ENCODE results near the gene FGF14. TPM values are rescaled to one million over a fixed set of nuclear protein-coding genes. Genes with fewer than 3 reads are reported as not detected.

FGF14 gene
- total RNA-seq, 1 donor from 2014 or later = 2.0 TPM

GRCh38 chr13:101915755-101916107, 486.1 kb downstream of the FGF14 start:
- intact Hi-C loops (cut with DNase I) = no loop called here
- no peak for TF ChIP-seq CTCF (IDR thresholded peaks at IDR 0.05)
- Histone ChIP-seq H3K27ac (no peak overlapping the region), H3K36me3 (no peaks in the 10 kb centered on the region), H3K9me3 (no peaks in the 10 kb centered on the region), H3K4me3 (no peak overlapping the region), H3K4me1 (no peaks in the 10 kb centered on the region), H3K27me3 (peaks cover 64% of the 10 kb centered on the region)
- ATAC-seq = peak; percentile 16
- no peak for DNase-seq

DNA sequence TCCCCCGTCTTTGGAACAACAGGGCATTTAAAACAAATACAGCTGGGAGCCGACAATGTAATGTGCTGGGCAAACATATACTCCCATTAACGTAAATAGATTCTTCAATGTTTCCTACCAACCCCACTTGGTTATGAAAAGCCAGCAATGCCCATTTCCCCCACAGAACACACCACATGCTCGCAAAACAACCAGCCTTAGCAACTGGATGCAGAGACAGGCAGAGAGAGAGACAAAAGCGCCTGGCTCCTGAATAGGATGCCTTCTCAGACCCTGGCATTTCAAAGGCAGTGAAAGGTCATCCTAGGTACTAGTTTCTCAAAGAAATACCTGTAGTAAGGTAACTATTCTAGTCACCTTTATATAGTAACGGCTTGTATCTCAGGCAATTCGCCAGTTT, 486.5 kb downstream of the FGF14 start:
- TF ChIP-seq CTCF (IDR thresholded peaks at IDR 0.05) = no peak
- H3K4me1 ChIP-seq = no peaks in the 10 kb centered on the region
- no peak for ATAC-seq
- peaks cover 62% of the 10 kb centered on the region for H3K27me3 ChIP-seq
- H3K36me3 ChIP-seq = no peaks in the 10 kb centered on the region
- H3K4me3 ChIP-seq = no peak overlapping the region
- no peaks in the 10 kb centered on the region for H3K9me3 ChIP-seq
- no peak for DNase-seq
- H3K27ac ChIP-seq = no peak overlapping the region
- intact Hi-C loops (cut with DNase I) = no loop called here

DNA sequence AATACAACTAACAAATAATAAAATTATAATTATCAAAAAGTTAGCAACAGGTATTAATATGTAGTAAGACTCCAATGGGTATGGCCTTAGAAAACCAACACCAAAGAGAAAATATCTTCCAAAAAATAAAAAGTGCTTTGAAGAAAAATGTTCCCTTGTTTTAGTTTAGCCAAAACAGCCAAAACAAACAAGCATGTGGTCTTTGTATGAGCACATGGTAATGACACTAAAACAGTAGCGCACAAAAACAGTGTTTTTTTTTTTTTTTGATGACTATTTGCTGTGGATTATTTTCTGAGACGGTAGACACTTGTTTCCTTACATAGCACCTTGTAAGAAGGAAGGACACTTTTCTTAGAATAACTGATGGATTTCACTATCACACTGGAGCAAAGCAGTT, 490.1 kb downstream of the FGF14 start:
- Histone ChIP-seq H3K4me3 (no peak overlapping the region), H3K36me3 (no peaks in the 10 kb centered on the region), H3K27ac (no peak overlapping the region), H3K4me1 (no peaks in the 10 kb centered on the region), H3K27me3 (peaks cover 29% of the 10 kb centered on the region), H3K9me3 (no peaks in the 10 kb centered on the region)
- no peak for TF ChIP-seq CTCF (IDR thresholded peaks at IDR 0.05)
- ATAC-seq = no peak
- no peak for DNase-seq
- intact Hi-C loops (cut with DNase I) = no loop called here

DNA sequence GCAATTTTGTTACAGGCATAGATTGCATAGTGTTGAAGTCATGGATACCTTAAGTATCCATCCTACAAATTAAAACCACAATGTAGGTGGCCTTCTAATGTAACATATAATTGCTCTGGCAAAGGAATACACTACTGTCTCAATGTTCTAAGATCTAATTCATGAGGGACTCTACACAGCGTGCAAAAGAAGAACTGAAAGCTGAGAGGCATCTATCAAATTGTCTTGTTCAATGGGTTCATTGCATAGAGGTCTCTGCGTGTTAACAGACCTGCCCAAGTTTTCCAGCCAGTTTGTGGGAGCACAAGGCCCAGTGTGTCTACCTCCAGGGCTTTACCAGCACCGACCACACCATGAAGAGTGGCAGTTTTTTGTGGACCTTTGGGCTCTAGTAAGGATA, 498.0 kb downstream of the FGF14 start:
- Histone ChIP-seq H3K36me3 (no peaks in the 10 kb centered on the region), H3K27me3 (no peaks in the 10 kb centered on the region), H3K4me1 (no peaks in the 10 kb centered on the region), H3K27ac (no peak overlapping the region), H3K4me3 (no peak overlapping the region), H3K9me3 (no peaks in the 10 kb centered on the region)
- intact Hi-C loops (cut with DNase I) = no loop called here
- ATAC-seq (no peak), DNase-seq (no peak)
- TF ChIP-seq CTCF (IDR thresholded peaks at IDR 0.05) = no peak

GRCh38 chr13:101898676-101899075, 503.2 kb downstream of the FGF14 start:
- Histone ChIP-seq H3K27ac (no peak overlapping the region), H3K4me3 (no peak overlapping the region), H3K36me3 (no peaks in the 10 kb centered on the region), H3K27me3 (no peaks in the 10 kb centered on the region), H3K4me1 (no peaks in the 10 kb centered on the region), H3K9me3 (no peaks in the 10 kb centered on the region)
- DNase-seq (no peak), ATAC-seq (no peak)
- intact Hi-C loops (cut with DNase I) = no loop called here
- no peak for TF ChIP-seq CTCF (IDR thresholded peaks at IDR 0.05)

- intact Hi-C loops (cut with DNase I) = no loop called here
- DNase-seq (no peak), ATAC-seq (no peak)
- no peaks in the 10 kb centered on the region for H3K9me3 ChIP-seq
- no peak overlapping the region for H3K27ac ChIP-seq
- no peak overlapping the region for H3K4me3 ChIP-seq
- H3K36me3 ChIP-seq = no peaks in the 10 kb centered on the region
- H3K4me1 ChIP-seq = no peaks in the 10 kb centered on the region
- no peaks in the 10 kb centered on the region for H3K27me3 ChIP-seq
- TF ChIP-seq CTCF (IDR thresholded peaks at IDR 0.05) = no peak
Measured at GRCh38 chr13:101896541-101896940, 505.3 kb downstream of the FGF14 start.
